HL-60 (cell line): ENCODE data around the gene GRIK2.

Experiments
- DNase-seq, 2 experiments: peaks; one replicate each; pipeline ENCODE4 v3.0.0-alpha.2; 2010 to 2020; ENCODE audit warnings: low read depth in 1 of 2, low spot score in 1 of 2
- H3K27ac ChIP-seq: fragments of 250-450 bp; sonication (Bioruptor Pico); replicated peaks from 2 replicates; pipeline ENCODE4 v1.5.1; 2020; ENCODE audit warnings: mild to moderate bottlenecking, moderate library complexity
- H3K27me3 ChIP-seq: fragments of 250-450 bp; sonication (Bioruptor Pico); 2 replicates; pipeline ENCODE4 v1.5.1; 2021; ENCODE audit warnings: mild to moderate bottlenecking, moderate library complexity; ENCODE audit not compliant: insufficient read depth, poor library complexity, severe bottlenecking
- H3K4me3 ChIP-seq: replicated peaks from 2 replicates; pipeline ENCODE4 v1.5.1; 2011; ENCODE audit warnings: mild to moderate bottlenecking, control low read depth, low read length; ENCODE audit not compliant: insufficient read depth
- GABPA ChIP-seq: IDR thresholded peaks from 2 replicates; pipeline ENCODE4 v1.6.1; 2012; ENCODE audit warnings: low read depth
- POLR2AphosphoS5 ChIP-seq: IDR thresholded peaks from 2 replicates; pipeline ENCODE4 v1.6.1; 2012; ENCODE audit warnings: low read depth
- REST ChIP-seq: IDR thresholded peaks from 2 replicates; pipeline ENCODE4 v1.6.1; 2012; ENCODE audit warnings: low read depth; ENCODE audit not compliant: insufficient replicate concordance
- SPI1 ChIP-seq: IDR thresholded peaks from 2 replicates; pipeline ENCODE4 v1.6.1; 2012; ENCODE audit warnings: low read depth, mild to moderate bottlenecking, borderline replicate concordance
- TF ChIP-seq, protein P1 (sequence below): IDR thresholded peaks from one replicate; pipeline ENCODE4 v1.5.1; 2011; ENCODE audit warnings: low read length, control low read depth, inconsistent platforms; ENCODE audit not compliant: insufficient read depth

Gene GRIK2

DNA sequence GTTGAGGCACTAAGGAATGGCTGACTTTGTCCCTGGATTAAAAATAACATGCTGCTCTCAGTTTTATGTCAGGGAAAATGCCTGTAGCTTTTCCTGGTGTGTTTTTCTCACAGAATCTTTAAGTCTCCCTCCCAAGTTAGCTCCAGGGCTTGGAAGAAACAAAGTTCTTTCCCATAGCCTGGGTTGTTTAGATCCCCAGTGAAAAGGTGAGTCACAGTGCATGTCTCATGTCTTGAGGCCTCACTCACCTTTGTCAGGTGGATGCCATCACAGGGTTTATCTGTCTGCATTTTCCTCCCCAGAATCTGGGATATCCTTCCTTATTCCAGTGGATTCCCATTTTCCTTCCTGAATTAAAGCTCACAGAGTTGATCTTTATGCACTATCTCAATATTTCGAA lies 722.4 kb downstream of the GRIK2 start:
- no peak for DNase-seq
- Histone ChIP-seq H3K27ac (no peak overlapping the region), H3K4me3 (no peak overlapping the region), H3K27me3 (no peaks in the 10 kb centered on the region)
- TF ChIP-seq POLR2AphosphoS5 (no peak), SPI1 (no peak), GABPA (no peak), REST (no peak)
- TF ChIP-seq, protein P1, sequence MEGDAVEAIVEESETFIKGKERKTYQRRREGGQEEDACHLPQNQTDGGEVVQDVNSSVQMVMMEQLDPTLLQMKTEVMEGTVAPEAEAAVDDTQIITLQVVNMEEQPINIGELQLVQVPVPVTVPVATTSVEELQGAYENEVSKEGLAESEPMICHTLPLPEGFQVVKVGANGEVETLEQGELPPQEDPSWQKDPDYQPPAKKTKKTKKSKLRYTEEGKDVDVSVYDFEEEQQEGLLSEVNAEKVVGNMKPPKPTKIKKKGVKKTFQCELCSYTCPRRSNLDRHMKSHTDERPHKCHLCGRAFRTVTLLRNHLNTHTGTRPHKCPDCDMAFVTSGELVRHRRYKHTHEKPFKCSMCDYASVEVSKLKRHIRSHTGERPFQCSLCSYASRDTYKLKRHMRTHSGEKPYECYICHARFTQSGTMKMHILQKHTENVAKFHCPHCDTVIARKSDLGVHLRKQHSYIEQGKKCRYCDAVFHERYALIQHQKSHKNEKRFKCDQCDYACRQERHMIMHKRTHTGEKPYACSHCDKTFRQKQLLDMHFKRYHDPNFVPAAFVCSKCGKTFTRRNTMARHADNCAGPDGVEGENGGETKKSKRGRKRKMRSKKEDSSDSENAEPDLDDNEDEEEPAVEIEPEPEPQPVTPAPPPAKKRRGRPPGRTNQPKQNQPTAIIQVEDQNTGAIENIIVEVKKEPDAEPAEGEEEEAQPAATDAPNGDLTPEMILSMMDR = no peak

DNA sequence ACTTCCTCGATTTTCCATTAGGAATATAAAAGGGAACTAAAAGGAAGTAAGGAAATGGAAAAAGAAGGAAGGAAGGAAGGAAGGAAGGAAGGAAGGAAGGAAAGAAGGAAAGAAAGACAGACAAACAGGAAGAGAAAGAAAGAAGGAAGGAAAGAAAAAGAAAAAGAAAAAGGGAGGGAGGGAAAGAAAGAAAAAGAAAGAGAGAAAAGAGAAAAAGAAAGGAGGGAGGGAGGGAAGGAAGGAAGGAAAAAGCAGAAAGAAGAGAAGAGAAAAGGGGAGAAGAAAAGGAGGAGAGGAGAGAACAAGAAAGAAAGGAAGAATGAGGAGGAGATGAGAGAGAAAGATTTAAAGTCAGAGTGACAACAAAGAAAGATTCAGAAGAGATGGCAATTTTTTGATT lies 724.5 kb downstream of the GRIK2 start:
- no peak for TF ChIP-seq REST
- no peak for TF ChIP-seq POLR2AphosphoS5
- no peak for TF ChIP-seq SPI1
- TF ChIP-seq, protein P1 = no peak
- no peak for TF ChIP-seq GABPA
- no peak overlapping the region for H3K4me3 ChIP-seq
- DNase-seq = no peak
- no peak overlapping the region for H3K27ac ChIP-seq
- no peaks in the 10 kb centered on the region for H3K27me3 ChIP-seq
